GM18909 (cell line): Measurements from ENCODE around the gene CLRN1.

ENCODE experiments used
- ATAC-seq: cut with Tn5 transposase; IDR thresholded peaks from one replicate; pipeline ENCODE4 v1.9.1; 2021; ENCODE audit warnings: mild to moderate bottlenecking; ENCODE audit not compliant: unreplicated experiment, poor library complexity

CLRN1 gene

DNA sequence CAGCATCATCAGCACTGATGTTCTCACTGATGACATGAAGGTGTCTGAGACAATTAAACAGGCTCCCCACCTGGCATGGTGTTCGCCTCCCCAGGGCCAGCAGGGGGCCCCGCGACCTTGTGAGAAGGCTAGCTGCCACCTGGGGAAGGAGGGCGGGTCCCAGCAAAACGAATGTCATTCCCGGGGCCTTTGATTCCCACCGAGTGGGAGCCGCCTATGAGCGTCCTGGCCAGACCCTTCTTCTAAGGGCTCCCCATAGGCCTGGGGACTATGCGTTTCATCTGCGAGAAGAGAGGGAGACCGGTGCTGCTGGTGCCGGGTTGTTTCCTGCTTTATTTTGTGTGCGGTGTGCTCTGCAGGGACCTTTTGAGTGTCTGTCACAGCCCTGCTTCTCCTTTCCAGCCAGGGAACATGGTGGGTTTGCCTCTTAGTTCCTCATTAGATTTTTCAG, 46.8 kb downstream of the CLRN1 start:
- ATAC-seq: peak; percentile 88

- no peak for ATAC-seq
Observed at GRCh38 chr3:150922611-150923010, 49.9 kb downstream of the CLRN1 start.

- no peak for ATAC-seq
Observed at GRCh38 chr3:150921209-150921608, 51.3 kb downstream of the CLRN1 start.

DNA sequence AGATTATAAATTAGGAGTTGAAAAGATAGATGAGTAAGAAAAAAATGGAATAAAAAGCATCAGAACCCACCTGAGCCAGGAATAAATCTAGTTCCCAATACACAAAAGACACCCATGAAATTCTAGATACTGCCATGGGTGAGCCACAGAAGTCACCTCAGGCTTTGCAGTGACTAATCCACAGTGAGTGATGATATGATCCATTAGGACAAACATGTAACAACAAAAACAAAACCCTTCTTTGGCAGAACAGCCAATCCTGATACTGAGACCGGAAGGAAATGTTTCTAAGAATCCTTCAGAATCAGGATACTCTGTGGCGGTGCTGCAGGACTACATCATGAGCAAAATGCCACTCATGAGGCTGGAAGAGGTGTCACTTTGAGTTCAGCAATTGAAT, 52.3 kb downstream of the CLRN1 start:
- no peak for ATAC-seq

DNA sequence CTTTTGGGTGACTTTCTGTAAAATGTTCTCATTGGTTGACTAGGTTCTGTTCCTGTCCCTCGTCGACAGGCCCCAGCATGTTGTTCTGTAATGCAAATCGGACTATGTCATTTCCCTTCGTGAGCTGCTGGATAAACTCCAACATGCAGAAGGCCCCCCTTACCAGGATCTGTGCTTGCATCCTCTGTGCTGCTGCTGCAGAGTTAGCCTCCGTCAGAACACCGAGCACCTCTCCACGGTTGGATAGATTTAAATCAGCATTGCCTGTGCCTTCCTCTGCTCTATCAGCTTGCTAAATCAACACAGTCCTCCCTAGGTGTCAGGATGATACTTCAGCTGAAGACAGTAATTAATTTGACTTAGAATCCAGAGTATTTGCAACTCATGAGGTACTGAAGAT, 54.6 kb downstream of the CLRN1 start:
- ATAC-seq: no peak

DNA sequence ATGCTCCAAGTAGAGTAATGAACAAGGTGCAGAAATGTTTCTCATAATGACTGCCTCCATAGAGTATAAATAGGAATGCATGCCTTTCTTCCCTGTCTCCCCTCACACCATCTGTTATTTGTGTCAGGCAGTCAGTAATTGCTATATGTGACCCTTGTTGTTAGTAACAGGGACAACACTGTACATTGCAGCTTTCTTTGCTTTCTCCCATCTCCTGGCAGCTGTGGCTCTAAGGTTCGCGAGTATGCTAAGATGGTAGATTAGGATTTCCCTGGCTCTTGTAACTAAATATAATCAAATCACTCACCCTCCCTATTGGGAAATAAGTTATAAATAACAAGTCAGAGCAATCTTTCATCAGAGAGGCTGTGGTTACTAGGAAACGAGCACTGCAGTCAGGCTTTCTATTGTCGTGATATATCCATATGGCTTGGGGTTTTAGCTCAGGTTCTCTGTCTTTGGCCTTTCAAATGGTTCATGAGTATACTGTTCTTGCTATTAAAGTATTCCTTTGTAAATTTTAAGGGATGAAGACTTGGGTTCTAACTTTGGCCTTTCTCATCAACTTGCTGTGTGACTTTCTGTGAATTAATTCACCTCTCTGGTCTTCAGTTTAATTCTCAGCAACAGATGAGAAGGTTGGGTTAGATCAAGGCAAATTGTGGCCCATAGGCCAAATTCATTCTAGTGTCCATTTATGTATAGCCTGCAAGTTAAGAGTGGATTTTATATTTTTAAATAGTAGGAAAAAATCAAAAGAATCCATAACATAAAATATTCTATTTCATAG, 59.2 kb downstream of the CLRN1 start:
- ATAC-seq: no peak

DNA sequence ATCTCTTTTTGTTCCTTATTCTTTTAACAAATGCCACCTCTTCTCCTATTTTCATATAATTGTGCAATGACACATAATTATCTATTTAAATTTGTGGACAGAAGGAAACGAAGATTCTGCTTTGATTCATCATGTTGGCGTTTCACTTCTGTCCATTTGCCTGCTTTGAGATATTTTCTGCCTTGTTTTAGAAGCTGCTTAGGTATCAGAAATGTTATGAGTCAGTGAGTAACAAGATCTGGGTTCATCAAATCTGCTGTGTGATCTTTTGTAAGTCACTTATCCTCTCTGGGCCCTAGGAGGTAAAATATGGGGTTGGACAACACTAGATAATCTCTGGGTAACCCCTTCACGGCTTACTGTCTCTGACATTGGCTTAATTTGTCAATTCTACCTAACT, 60.0 kb downstream of the CLRN1 start:
- ATAC-seq: no peak

- ATAC-seq: no peak
Observed at GRCh38 chr3:150911771-150912170, 60.8 kb downstream of the CLRN1 start.

DNA sequence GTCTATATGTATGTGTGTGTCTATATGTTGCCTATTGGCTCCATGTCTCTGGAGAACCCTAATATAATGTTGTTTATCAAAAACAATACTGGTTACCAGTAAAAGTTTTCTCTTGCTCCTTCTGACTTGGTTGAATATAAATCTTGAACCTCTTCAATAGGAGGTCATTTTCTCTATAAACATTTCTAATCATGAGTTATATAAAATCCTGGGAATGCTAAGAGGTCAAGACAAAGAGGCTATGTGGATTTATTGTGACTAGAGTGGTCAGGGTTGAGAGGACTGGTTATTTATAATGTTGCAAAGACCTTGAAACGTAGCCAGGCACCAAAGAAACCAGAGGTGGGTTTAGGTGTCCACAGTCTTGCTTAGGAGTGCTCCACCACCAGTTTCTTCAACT, 66.1 kb downstream of the CLRN1 start:
- ATAC-seq: no peak

- no peak for ATAC-seq
Observed at GRCh38 chr3:150905746-150906145, 66.8 kb downstream of the CLRN1 start.

- no peak for ATAC-seq
Observed at GRCh38 chr3:150905339-150905738, 67.2 kb downstream of the CLRN1 start, which contains the start of gene MINDY4B. TSS of gene MINDY4B (minus strand) at chr3:150905439. CDS start at chr3:150905439, 0 bp downstream.

GRCh38 chr3:150902988-150903387, 69.5 kb downstream of the CLRN1 start:
- ATAC-seq: no peak

GRCh38 chr3:150901793-150902192, 70.7 kb downstream of the CLRN1 start:
- no peak for ATAC-seq

GRCh38 chr3:150899141-150899540, 73.4 kb downstream of the CLRN1 start:
- no peak for ATAC-seq

- no peak for ATAC-seq
Observed at GRCh38 chr3:150898046-150898754, 74.3 kb downstream of the CLRN1 start.

- no peak for ATAC-seq
Observed at GRCh38 chr3:150897592-150897991, 74.9 kb downstream of the CLRN1 start.

- ATAC-seq: no peak
Observed at GRCh38 chr3:150890831-150891230, 81.7 kb downstream of the CLRN1 start.

DNA sequence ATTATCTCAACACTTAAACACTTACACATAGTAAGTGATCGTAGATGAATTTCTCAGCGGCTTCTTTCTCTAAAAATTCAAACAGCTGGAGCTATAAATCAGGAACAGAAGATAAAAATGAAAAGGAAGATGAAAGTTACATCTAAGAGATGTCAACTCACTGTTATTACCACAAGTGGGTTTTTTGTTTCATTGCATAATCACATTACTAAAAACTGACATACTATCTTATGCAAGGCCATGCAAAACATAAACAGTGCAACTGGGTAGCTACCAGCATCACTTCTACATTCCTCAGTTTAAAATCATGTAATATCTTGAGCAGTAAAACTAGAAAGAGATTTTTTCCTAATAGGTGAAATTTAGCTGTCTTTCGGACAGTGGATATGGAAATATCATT, 82.2 kb downstream of the CLRN1 start:
- no peak for ATAC-seq

DNA sequence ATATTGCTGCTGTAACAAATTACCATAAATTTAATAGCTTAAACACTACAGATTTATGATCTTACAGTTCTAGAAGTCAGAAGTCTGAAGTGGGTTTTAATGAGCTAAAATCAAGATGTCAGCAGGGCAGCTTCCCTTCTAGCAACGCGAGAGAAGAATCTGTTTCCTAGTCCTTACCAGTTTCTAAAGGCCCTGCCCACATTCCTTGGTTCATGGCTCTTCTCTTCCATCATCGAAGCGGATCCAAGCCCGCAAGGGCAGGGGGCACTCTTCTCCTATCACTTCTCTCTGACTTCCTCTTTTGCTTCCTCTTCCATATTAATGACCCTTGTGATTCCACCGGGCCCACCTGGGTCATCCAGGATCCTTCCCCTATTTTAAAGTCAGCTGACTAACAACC, 83.4 kb downstream of the CLRN1 start:
- ATAC-seq: no peak

GRCh38 chr3:150887031-150887430, 85.5 kb downstream of the CLRN1 start:
- no peak for ATAC-seq

GRCh38 chr3:150885535-150885934, 87.0 kb downstream of the CLRN1 start:
- no peak for ATAC-seq
